Glutamatergic neuron (in vitro differentiated cells): ENCODE measurements around the gene TCF7L2. TPM values are rescaled to one million over a fixed set of nuclear protein-coding genes. Genes with fewer than 3 reads are reported as not detected.

Source experiments
- DNase-seq: peaks from one replicate; pipeline ENCODE4 v3.0.0; 2022
- H3K27ac Mint-ChIP-seq: one replicate; pipeline ENCODE4 v1.8.0; 2020; ENCODE audit warnings: mild to moderate bottlenecking, mixed read lengths, inconsistent platforms; ENCODE audit not compliant: unreplicated experiment
- H3K27me3 Mint-ChIP-seq: one replicate; pipeline ENCODE4 v1.8.0; 2020; ENCODE audit warnings: mild to moderate bottlenecking, moderate library complexity, mixed read lengths, inconsistent platforms; ENCODE audit not compliant: unreplicated experiment
- H3K36me3 Mint-ChIP-seq: one replicate; pipeline ENCODE4 v1.8.0; 2020; ENCODE audit warnings: mild to moderate bottlenecking, mixed read lengths, inconsistent platforms; ENCODE audit not compliant: unreplicated experiment
- H3K4me1 Mint-ChIP-seq: one replicate; pipeline ENCODE4 v1.8.0; 2020; ENCODE audit warnings: mild to moderate bottlenecking, low read depth, mixed read lengths, inconsistent platforms; ENCODE audit not compliant: unreplicated experiment
- H3K4me3 Mint-ChIP-seq: one replicate; pipeline ENCODE4 v1.8.0; 2020; ENCODE audit warnings: mild to moderate bottlenecking, mixed read lengths, inconsistent platforms; ENCODE audit not compliant: unreplicated experiment
- H3K9me3 Mint-ChIP-seq: one replicate; pipeline ENCODE4 v1.8.0; 2020; ENCODE audit warnings: mild to moderate bottlenecking, moderate library complexity, mixed read lengths, inconsistent platforms; ENCODE audit not compliant: unreplicated experiment
- total RNA-seq: library from RNA; stranded (reverse); fragmentation: NEBNext Ultra II Directional; extraction: Animal tissue kit (Norgen Biotek cat#: 25700); gene quantifications from one replicate; pipeline ENCODE4 v1.2.1, GENCODE V29; 2021; ENCODE audit not compliant: unreplicated experiment
- TF ChIP-seq, protein P1 (sequence below): fragments of 200-600 bp; sonication (generic); IDR thresholded peaks from one replicate; pipeline ENCODE4 v1.5.0; 2021; ENCODE audit not compliant: partially characterized antibody, unreplicated experiment

Gene TCF7L2
- total RNA-seq, 1 donor from 2014 or later = 5.0 TPM

DNA sequence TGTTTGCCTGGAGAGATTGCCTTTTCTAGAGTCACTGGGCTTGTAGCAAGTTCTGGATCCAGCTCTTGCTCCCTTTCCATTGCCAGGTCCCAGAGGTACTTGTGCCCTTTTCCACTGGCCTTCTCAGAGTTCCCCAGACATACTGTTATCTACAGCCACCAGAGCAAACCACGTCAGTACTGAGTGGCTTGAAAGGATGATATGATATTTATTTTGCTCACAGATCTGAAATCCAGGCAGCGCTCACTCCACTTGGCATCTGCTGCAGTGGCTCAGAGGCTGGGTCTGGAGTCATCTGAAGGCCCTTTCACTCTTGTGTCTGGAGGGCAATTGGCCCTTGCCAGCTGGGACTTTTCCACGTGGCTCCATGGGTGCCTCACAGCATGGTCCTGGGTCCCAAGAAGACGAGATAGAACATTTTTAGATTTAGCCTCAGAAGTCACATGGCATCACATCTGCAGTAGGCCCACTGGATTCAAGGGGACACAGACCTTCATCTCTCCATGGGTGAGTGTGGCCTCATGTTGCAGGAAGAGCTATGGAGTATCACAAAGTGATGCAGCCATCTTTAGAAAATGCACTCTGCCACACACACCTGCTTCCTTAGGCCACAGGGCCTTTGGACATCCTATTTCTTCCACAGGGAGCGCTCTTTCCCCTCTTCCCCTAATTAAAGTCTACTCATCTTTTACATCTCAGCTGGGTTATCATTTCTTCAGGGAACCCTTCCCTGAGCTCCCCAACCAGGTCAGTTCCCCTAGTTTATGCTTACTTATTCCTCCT is 22.9 kb upstream of the TCF7L2 start:
- peaks cover 2% of the 10 kb centered on the region for H3K9me3 Mint-ChIP-seq
- peaks cover 4% of the 10 kb centered on the region for H3K27me3 Mint-ChIP-seq
- no peak for DNase-seq
- TF ChIP-seq, protein P1, sequence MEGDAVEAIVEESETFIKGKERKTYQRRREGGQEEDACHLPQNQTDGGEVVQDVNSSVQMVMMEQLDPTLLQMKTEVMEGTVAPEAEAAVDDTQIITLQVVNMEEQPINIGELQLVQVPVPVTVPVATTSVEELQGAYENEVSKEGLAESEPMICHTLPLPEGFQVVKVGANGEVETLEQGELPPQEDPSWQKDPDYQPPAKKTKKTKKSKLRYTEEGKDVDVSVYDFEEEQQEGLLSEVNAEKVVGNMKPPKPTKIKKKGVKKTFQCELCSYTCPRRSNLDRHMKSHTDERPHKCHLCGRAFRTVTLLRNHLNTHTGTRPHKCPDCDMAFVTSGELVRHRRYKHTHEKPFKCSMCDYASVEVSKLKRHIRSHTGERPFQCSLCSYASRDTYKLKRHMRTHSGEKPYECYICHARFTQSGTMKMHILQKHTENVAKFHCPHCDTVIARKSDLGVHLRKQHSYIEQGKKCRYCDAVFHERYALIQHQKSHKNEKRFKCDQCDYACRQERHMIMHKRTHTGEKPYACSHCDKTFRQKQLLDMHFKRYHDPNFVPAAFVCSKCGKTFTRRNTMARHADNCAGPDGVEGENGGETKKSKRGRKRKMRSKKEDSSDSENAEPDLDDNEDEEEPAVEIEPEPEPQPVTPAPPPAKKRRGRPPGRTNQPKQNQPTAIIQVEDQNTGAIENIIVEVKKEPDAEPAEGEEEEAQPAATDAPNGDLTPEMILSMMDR = no peak
- H3K36me3 Mint-ChIP-seq = peaks cover 18% of the 10 kb centered on the region
- H3K27ac Mint-ChIP-seq = no peak overlapping the region
- H3K4me3 Mint-ChIP-seq = no peak overlapping the region
- no peaks in the 10 kb centered on the region for H3K4me1 Mint-ChIP-seq

DNA sequence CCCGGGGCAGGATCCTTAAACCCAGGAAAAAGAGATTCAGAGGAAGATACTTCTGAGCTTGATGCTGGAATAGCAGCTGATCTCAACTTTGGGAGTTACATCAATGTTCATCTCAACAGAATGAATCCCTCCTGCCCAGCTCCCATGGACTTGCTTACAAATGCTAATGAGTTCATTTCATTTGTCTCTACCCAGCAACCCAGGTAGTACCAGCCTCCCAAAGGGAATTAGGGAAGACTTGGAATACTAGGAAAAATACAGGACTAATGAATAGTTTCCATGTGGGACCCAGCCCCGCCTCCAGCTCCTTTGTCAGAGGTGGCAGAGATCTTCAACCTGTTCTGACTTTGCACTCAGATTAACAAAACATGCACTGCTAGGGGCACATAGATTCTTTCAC is 22.1 kb upstream of the TCF7L2 start:
- H3K4me1 Mint-ChIP-seq = no peaks in the 10 kb centered on the region
- H3K27me3 Mint-ChIP-seq = peaks cover 4% of the 10 kb centered on the region
- H3K27ac Mint-ChIP-seq = no peak overlapping the region
- DNase-seq = no peak
- TF ChIP-seq, protein P1 = no peak
- peaks cover 13% of the 10 kb centered on the region for H3K36me3 Mint-ChIP-seq
- no peak overlapping the region for H3K4me3 Mint-ChIP-seq
- peaks cover 2% of the 10 kb centered on the region for H3K9me3 Mint-ChIP-seq

DNA sequence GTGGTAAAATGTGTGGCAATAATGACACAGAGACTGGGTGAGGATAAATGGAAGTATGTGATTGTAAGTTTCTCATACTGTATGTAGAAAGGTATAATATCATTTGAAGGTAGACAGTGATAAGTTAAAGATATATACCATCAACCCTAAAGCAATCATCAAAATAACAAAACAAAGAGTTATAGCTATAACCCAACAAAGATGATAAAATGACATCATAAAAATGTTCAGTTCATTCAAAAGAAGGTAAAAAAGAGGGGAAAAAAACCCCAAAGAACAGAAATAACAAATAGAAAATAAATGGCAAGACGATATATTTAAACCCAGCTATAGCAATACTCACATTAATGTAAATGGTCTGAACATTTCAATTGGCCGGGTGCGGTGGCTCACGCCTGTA is 17.4 kb upstream of the TCF7L2 start:
- Mint-ChIP-seq H3K27ac (no peak overlapping the region), H3K4me3 (no peak overlapping the region), H3K9me3 (peaks cover 2% of the 10 kb centered on the region), H3K4me1 (no peaks in the 10 kb centered on the region), H3K27me3 (peaks cover 2% of the 10 kb centered on the region), H3K36me3 (peaks cover 13% of the 10 kb centered on the region)
- TF ChIP-seq, protein P1 = no peak
- DNase-seq = no peak

DNA sequence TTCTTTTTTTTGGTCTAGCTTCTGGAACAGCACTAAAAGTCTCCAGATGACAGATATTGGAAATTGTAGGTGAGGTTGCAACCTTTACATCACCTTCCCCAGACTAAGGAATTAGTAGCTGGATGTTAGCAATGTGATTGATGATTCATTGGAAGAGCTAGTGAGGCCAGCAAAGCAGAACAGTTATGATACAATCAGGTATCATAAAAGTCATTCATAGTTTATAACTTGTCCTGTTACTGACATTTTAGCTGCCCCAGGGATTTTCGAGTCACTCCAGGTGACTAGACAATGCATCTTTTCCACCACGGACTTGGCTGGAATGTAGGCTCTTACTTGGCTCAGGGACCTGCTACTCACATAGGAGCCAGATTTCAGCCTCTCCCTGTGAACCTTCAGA is 15.9 kb upstream of the TCF7L2 start:
- Mint-ChIP-seq H3K4me3 (no peak overlapping the region), H3K27me3 (peaks cover 2% of the 10 kb centered on the region), H3K4me1 (peaks cover 5% of the 10 kb centered on the region), H3K9me3 (peaks cover 3% of the 10 kb centered on the region), H3K36me3 (peaks cover 11% of the 10 kb centered on the region), H3K27ac (no peak overlapping the region)
- TF ChIP-seq, protein P1 = no peak
- no peak for DNase-seq

DNA sequence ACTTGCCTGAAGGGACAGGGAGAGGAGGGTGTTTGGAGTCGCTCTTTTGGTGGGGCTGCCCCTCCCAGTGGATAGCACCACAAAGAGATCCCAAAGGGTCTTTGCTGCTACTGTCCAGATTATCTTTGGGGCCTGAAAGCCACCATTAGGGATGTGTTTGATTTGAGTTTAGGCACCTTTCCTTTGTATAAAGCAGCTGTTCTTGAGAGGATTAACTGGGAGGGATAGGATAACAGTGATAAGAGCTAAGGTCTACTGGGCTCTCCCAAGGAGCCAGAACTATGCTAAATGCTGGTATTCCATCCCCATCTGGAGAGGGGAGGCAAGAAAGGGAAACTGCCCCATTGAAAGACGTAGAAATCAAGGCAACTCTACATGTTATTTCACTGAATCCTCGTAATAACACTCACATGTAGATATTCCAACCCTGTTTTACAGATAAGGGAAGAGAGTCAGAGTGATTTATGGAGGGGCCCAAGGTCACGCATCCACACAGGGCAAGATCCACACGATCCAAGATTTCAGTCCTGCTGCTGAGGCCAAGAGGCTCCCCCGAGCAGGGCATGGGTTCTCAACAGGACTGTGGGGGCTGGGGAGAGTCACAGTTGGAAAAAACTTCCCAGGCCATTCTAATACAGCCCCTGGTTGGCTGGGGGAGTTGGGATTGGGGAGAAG is 11.1 kb upstream of the TCF7L2 start:
- TF ChIP-seq, protein P1 = no peak
- H3K9me3 Mint-ChIP-seq = peaks cover 2% of the 10 kb centered on the region
- no peaks in the 10 kb centered on the region for H3K36me3 Mint-ChIP-seq
- H3K4me1 Mint-ChIP-seq = peaks cover 10% of the 10 kb centered on the region
- no peak overlapping the region for H3K27ac Mint-ChIP-seq
- no peaks in the 10 kb centered on the region for H3K27me3 Mint-ChIP-seq
- H3K4me3 Mint-ChIP-seq = no peak overlapping the region
- no peak for DNase-seq
